Measurements from ENCODE around the gene SCN3A. TPM values are rescaled to one million over a fixed set of nuclear protein-coding genes. Genes with fewer than 3 reads are reported as not detected.

Gene SCN3A
- total and polyA plus RNA-seq, 9 of the 15 experiments (the other 6 are each of a cell fraction or from before 2014, with no cell fraction given) = not detected

DNA sequence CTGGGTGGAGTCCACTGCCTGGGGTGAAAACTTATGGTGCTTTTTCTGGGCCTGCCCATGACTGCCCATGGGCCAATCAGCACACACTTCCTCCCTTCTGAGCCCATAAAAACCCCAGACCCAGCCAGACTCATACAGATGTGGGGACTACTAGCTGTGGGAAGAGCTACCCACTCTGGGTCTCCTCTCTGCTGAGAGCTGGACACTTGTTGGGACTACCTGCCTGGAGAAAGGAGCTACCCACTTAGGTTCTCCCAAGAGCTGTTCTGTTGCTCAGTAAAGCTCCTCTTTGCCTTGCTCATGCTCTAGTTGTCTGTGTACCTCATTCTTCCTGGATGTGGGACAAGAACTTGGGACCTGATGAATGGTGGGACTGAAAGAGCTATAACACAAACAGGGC, 129.0 kb downstream of the SCN3A start:
- H4K20me1 ChIP-seq (replicated peaks; ENCODE audit: control insufficient read depth, insufficient read depth, low read length) = no peaks in the 10 kb centered on the region
- 0 out of 2 replicates have a peak, but pooled peaks cover 7% of the 10 kb centered on the region for H3K9me3 ChIP-seq (replicated peaks; ENCODE audit: control insufficient read depth, insufficient read depth, low read depth, low read length)
- no peak overlapping the region for H3K27ac ChIP-seq (ENCODE audit: extremely low read depth, low read depth, low read length)
- no peak for DNase-seq (ENCODE audit: extremely low read depth in 1 of 4, low spot score in 3 of 4)
- no peak for FAIRE-seq
- no peak for TF ChIP-seq HMG20B (CRISPR knock-in tag; IDR thresholded peaks at IDR 0.05)
- TF ChIP-seq SMARCC2 (IDR thresholded peaks at IDR 0.05; ENCODE audit: low read depth) = no peak
- TF ChIP-seq, protein P1, sequence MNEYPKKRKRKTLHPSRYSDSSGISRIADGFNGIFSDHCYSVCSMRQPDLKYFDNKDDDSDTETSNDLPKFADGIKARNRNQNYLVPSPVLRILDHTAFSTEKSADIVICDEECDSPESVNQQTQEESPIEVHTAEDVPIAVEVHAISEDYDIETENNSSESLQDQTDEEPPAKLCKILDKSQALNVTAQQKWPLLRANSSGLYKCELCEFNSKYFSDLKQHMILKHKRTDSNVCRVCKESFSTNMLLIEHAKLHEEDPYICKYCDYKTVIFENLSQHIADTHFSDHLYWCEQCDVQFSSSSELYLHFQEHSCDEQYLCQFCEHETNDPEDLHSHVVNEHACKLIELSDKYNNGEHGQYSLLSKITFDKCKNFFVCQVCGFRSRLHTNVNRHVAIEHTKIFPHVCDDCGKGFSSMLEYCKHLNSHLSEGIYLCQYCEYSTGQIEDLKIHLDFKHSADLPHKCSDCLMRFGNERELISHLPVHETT (CRISPR knock-in tag; conservative IDR thresholded peaks at IDR 0.05 in 1 of 2, IDR thresholded peaks at IDR 0.05 in 1 of 2) = no peak
- TF ChIP-seq NEUROD1 (IDR thresholded peaks at IDR 0.05; ENCODE audit: borderline replicate concordance, low read depth, low read length, partially characterized antibody) = no peak
- no peak for TF ChIP-seq DPF2 (IDR thresholded peaks at IDR 0.05)
- TF ChIP-seq DDX20 (tag; IDR thresholded peaks at IDR 0.05; ENCODE audit: low read depth) = no peak
- no peak for ATAC-seq
- intact Hi-C loops (cut with micrococcal nuclease) = no loop called here
- H3K27me3 ChIP-seq (ENCODE audit: control insufficient read depth in 2 of 2, insufficient read depth in 2 of 2, low read length in 2 of 2) = no peaks in the 10 kb centered on the region
- no peak overlapping the region for H3K4me2 ChIP-seq (ENCODE audit: insufficient read depth, low read length)
- H3K79me2 ChIP-seq (ENCODE audit: control insufficient read depth, insufficient read depth, low read length) = no peaks in the 10 kb centered on the region
- H3K9ac ChIP-seq (ENCODE audit: insufficient read depth in 1 of 2, low read depth in 2 of 2, low read length in 2 of 2) = no peak overlapping the region
- CTCF ChIA-PET (ENCODE audit: low intra/inter-chr PET ratio) = no interaction called here
- no peaks in the 10 kb centered on the region for H3K9me1 ChIP-seq (ENCODE audit: control insufficient read depth, insufficient read depth, low read length)
- no peaks in the 10 kb centered on the region for H3K4me1 ChIP-seq (replicated peaks in 1 of 2; ENCODE audit: control insufficient read depth in 2 of 2, insufficient read depth in 2 of 2, low read length in 2 of 2)
- BruUV-seq (replicated peaks) = no TSS peak
- no peak overlapping the region for H2AFZ ChIP-seq (ENCODE audit: low read depth, low read length)
- POLR2A ChIA-PET = no interaction called here
- H3K4me3 ChIP-seq = no peak overlapping the region
- no peaks in the 10 kb centered on the region for H3K36me3 ChIP-seq (ENCODE audit: control insufficient read depth, insufficient read depth, low read length)
- in situ Hi-C loops (cut with MboI) = no loop called here
